Measurements from ENCODE around the gene SNAP47. TPM values are rescaled to one million over a fixed set of nuclear protein-coding genes. Genes with fewer than 3 reads are reported as not detected.

SNAP47 gene
- total RNA-seq, 2 donors from 2014 or later = 18.6 to 20.5 TPM

DNA sequence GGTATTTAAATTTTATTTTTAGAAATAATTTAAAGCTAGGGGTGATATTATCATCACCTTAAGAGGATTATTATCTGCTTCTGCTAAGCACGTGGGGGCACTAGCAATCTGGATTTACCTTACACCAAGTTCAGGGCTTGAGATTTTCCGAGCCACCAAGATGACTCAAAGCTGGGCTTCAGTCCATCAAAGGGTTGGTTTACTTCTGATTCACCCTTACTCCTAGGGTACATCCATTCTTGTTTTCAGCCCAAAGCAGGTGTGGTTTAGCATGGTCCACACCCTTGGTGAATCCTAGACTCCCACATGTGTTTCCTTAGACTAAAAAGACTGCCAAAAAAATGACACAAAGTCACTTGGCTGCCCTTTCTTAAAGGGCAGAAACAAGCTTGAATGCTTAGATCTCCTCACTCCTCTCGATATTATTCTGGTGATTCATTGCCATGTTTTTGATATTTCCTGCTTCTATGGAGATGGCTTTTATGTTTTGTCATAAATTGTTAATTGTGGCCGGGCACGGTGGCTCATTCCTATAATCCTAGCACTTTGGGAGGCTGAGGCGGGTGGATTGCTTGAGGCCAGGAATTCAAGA lies 70.5 kb downstream of the SNAP47 start:
- ATAC-seq (no peak), DNase-seq (no peak)
- intact Hi-C loops (cut with DNase I, micrococcal nuclease) = no loop called here

DNA sequence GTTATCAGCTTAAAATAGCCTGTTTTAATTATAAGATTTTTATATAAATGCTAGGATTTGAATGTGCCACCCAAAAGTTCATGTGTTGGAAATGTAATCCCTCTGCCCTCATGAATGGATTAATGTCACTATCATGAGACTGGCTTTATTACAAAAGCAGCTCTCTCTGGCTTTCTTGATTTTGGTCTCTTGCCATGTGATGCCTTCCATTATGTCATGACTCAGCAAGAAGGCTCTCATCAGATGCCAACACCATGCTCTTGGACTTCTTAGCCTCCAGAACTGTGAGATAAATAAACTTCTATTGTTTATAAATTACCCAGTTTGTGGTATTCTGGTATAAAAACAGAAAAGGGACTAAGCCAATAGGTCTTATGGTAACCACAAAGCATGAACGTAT lies 73.3 kb downstream of the SNAP47 start:
- ATAC-seq = no peak
- intact Hi-C loops (cut with DNase I, micrococcal nuclease) = no loop called here
- DNase-seq = no peak

DNA sequence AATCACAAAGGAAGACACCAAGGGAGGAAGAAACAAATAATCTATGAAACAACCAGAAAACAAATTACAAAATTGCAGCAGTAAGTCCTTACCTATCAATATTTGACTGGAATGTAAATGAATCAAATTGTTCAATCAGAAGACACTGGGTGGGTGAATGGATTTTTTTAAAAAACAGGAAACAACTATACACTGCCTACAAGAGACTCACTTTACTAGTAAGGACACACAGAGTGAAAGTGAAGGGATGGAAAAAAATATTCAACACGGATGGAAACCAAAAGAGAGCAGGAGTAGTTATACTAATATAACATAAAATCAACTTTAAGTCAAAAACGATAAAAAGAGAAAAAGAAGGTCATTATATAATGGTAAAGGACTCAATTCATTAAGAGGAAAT lies 73.8 kb downstream of the SNAP47 start:
- ATAC-seq = no peak
- intact Hi-C loops (cut with DNase I, micrococcal nuclease) = no loop called here
- DNase-seq = no peak

DNA sequence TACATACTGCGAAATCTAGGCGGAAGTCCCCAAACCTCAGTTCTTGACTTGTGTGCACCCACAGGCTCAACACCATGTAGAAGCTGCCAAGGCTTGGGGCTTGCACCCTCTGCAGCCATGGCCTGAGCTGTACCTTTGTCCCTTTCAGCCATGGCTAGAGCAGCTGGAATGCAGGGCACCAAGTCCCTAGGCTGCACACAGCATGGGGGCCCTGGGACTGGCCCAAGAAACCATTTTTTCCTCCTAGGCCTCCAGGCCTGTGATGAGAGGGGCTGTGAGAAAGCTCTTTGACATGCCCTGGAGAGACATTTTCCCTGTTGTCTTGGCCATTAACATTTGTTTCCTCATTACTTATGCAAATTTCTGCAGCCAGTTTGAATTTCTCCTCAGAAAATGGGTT lies 78.7 kb downstream of the SNAP47 start:
- intact Hi-C loops (cut with DNase I, micrococcal nuclease) = no loop called here
- DNase-seq (no peak), ATAC-seq (no peak)

DNA sequence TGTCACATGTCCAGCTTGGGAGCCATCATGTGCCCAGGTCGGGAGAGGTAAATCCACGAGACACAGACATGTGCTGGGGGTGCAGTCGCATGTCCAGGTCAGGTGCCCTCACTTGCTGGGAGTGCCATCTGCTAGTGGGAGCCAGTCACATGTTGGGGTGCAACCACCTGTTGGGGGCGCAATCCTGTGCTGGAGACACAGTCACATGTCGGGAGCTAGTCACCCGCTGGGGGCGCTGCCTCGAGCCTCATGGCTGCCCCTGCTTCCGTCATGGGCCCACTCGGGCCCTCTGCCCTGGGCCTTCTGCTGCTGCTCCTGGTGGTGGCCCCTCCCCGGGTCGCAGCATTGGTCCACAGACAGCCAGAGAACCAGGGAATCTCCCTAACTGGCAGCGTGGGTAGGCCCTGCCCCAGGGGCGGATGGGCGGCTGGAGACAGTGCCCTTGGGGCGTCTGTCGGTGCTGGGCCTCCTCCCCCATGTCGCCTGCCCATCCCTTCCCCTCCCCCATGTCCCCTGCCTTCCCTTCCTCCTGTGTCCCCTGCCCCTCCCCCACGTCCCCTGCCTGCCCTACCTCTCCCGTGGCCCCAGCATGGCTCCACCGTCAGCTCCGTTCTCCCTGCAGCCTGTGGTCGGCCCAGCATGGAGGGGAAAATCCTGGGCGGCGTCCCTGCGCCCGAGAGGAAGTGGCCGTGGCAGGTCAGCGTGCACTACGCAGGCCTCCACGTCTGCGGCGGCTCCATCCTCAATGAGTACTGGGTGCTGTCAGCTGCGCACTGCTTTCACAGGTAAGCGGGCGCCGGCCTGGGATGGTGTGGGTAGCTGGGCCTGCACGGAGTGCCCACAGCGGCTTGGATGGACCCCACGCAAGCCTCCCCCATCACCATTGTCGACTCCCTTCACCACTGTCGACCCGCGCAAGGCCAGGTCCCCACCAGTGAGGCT lies 80.5 kb downstream of the SNAP47 start, which contains the start of gene PRSS38:
Gene PRSS38 (plus strand): TSS at position 208 of the 942 bp plus-strand sequence. CDS start 42 bp downstream, at position 250.
- intact Hi-C loops (cut with DNase I, micrococcal nuclease) = no loop called here
- DNase-seq (no peak), ATAC-seq (no peak)

DNA sequence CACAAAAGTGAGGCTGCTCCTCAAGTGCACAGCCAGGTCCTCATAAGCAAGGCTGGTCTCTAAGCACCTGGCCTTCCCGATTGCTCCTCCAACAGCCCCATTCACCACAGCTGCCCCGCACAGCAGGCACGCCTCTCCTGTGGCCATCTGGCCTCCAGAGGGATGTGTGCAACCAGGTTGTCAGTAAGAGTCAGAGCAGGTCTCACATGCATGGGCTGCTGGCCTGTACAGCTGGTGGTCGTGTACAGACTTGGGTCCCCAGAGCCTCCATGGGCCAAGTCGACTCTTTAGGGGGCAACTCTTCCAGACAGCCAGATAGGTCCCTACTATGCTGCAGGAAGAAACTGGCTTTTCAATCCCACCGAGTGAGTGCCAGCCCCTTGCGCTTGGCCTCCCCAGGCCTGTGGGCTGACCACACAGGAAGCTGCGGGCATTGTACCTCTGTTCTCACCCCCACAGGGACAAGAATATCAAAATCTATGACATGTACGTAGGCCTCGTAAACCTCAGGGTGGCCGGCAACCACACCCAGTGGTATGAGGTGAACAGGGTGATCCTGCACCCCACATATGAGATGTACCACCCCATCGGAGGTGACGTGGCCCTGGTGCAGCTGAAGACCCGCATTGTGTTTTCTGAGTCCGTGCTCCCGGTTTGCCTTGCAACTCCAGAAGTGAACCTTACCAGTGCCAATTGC lies 81.7 kb downstream of the SNAP47 start:
- ATAC-seq = no peak
- no peak for DNase-seq
- intact Hi-C loops (cut with DNase I, micrococcal nuclease) = no loop called here

DNA sequence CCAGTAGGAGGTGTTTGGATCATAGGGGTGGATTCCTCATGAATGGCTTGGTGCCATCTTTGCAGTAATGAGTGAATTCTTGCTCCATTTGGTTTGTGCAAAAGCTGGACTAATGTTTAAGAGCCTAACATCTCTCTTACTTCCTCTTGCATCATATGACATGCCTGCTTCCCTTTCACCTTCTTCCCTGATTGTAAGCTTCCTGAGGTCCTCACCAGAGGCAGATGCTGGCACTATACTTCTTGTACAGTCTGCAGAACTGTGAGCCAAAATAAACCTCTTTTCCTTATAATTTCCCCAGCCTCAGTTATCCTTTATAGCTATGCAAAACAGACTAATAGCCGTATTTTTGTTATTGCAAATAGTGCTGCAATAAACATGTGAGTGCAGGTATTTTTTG lies 88.3 kb downstream of the SNAP47 start:
- DNase-seq = no peak
- ATAC-seq = no peak
- intact Hi-C loops (cut with DNase I, micrococcal nuclease) = no loop called here

DNA sequence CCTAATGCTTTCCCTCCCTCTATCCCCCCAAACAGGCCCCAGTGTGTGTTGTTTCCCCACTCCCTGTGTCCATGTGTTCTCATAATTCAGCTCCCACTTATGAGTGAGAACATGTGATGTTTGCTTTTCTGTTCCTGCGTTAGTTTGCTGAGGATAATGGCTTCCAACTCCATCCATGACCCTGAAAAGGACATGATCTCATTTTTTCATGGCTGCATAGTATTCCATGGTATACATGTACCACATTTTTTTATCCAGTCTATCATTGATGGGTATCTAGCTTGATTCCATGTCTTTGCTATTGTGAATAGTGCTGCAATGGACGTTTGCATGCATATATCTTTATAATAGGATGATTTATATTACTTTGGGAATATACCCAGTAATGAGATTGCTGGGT lies 89.0 kb downstream of the SNAP47 start:
- intact Hi-C loops (cut with DNase I, micrococcal nuclease) = no loop called here
- DNase-seq (no peak), ATAC-seq (no peak)

DNA sequence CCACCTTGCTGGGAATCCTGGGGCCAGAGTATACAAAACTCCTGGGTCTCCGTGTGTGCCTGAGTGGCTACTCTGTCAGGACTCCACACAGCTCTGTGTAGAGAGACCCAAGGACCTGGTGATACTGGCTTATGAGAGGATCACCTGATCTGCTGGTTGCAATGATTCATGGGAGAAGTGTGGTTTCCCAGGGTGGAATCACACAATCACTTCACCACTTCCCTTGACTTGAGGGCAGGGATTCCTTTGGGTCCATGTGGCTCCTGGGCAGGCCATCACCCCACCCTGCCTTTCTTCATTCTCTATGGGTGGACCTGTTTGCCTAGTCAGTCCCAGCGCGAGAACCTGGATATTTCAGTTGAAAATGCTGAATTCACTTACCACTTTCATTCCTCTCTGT lies 93.6 kb downstream of the SNAP47 start:
- intact Hi-C loops (cut with DNase I, micrococcal nuclease) = no loop called here
- ATAC-seq (no peak), DNase-seq (no peak)

Other genes with a start within 250 kb of the SNAP47 start
- 1 to 10 TPM; 6.7 to 9.2 TPM for gene ZNF678, start 171.9 kb upstream of the SNAP47 start, total RNA-seq
- 10 to 100 TPM; 11.1 to 11.9 TPM for gene JMJD4, start 133 bp upstream of the SNAP47 start, total RNA-seq
- not detected for gene PRSS38, start 80.2 kb downstream of the SNAP47 start, total RNA-seq
- 1 to 10 TPM; 2.2 to 2.6 TPM for gene WNT9A, start 212.5 kb downstream of the SNAP47 start, total RNA-seq

Measured in left colon (tissue), 2 donors.